AG09319 (cell line): Measurements from ENCODE around the gene PDGFB.

Experiments used
- DNase-seq: peaks from one replicate; pipeline ENCODE4 v3.0.0-alpha.2; 2010; ENCODE audit warnings: low read depth; ENCODE audit errors: extremely low read depth
- TF ChIP-seq, protein P1 (sequence below): IDR thresholded peaks from 2 replicates; pipeline ENCODE4 v1.5.1; 2011; ENCODE audit warnings: low read depth, mild to moderate bottlenecking, inconsistent platforms, low read length, moderate library complexity

Gene PDGFB

GRCh38 chr22:39254122-39254521 lies 9.3 kb upstream of the PDGFB start:
- TF ChIP-seq, protein P1, sequence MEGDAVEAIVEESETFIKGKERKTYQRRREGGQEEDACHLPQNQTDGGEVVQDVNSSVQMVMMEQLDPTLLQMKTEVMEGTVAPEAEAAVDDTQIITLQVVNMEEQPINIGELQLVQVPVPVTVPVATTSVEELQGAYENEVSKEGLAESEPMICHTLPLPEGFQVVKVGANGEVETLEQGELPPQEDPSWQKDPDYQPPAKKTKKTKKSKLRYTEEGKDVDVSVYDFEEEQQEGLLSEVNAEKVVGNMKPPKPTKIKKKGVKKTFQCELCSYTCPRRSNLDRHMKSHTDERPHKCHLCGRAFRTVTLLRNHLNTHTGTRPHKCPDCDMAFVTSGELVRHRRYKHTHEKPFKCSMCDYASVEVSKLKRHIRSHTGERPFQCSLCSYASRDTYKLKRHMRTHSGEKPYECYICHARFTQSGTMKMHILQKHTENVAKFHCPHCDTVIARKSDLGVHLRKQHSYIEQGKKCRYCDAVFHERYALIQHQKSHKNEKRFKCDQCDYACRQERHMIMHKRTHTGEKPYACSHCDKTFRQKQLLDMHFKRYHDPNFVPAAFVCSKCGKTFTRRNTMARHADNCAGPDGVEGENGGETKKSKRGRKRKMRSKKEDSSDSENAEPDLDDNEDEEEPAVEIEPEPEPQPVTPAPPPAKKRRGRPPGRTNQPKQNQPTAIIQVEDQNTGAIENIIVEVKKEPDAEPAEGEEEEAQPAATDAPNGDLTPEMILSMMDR = no peak
- no peak for DNase-seq

GRCh38 chr22:39253435-39254070 lies 8.8 kb upstream of the PDGFB start:
- DNase-seq = no peak
- TF ChIP-seq, protein P1 = no peak

- TF ChIP-seq, protein P1 = no peak
- no peak for DNase-seq
Observed at GRCh38 chr22:39252461-39253434, 8.0 kb upstream of the PDGFB start.

DNA sequence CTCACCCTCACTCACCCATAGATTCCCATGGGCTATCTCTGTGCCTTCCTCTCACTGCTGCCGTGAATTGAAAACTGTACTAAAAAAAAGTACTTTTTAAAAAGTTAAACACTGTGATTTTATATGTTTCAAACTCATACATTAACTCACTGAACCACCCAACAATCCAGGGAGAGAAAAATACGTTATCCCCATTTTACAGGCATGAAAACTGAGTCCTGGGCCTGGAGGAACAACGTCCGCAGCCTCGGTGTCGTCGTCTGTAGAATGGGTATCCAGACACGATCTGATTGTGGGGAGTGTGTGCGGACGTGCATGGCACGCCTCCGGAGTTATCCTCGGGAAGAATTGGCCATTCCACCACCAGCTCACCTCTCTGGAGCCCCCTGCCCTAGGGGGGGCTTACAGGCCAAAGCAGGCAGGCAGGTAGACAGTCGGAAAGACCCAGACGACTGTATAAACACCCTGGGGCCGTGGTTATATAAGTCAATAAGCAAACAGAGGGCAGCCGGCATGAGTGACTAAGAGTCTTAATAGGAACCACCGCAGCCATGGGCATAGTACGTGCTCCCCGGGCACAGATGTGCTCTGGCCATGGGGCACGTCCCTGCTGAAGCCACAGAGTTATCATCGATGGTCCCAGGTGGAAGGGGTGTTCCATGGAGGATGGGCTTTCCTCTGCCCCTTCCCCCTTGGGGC lies 7.1 kb upstream of the PDGFB start:
- DNase-seq = no peak
- TF ChIP-seq, protein P1 = no peak

DNA sequence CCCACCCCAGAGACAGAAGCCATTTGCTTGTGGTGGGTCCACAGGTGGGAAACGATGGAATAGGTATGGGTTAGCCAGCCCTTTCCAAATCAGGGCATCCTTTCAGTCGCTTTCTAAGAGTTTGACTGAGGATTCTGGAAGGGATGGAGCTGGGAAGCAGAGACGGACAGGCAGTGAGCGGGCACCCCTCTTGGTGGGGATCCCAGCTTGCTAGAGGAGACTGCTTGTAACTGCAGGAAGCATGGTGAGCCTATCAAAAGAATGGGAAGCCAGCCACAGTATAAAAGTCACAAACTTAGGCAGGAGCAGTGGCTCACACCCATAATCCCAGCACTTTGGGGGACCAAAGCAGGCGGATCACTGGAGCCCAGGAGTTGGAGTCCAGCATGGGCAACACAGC lies 6.1 kb upstream of the PDGFB start:
- TF ChIP-seq, protein P1 = no peak
- no peak for DNase-seq

GRCh38 chr22:39250131-39250530 lies 5.3 kb upstream of the PDGFB start:
- TF ChIP-seq, protein P1 = no peak
- no peak for DNase-seq
